Activated T-cell treated with anti-CD3 and anti-CD28 coated beads, Interleukin-2, amount 50 U/mL, for 24 hours (primary cell): ENCODE data around the gene ZNF394.
"Not testable (repeated sequence)": the region's sequence is repeated elsewhere in the genome, so short reads cannot be mapped to it uniquely, and the experiment has no call there.

Source experiments
- DNase-seq: peaks from one replicate; pipeline ENCODE4 v3.0.0-alpha.2; 2020
- H3K27ac Mint-ChIP-seq: 2 replicates; pipeline ENCODE4 v1.8.0; 2020; ENCODE audit warnings: mild to moderate bottlenecking, mixed read lengths
- H3K27me3 Mint-ChIP-seq: 2 replicates; pipeline ENCODE4 v1.8.0; 2020; ENCODE audit warnings: mixed read lengths
- H3K36me3 Mint-ChIP-seq: 2 replicates; pipeline ENCODE4 v1.8.0; 2020; ENCODE audit warnings: low read depth, mixed read lengths
- H3K4me1 Mint-ChIP-seq: 2 replicates; pipeline ENCODE4 v1.8.0; 2020; ENCODE audit warnings: low read depth, mixed read lengths
- H3K4me3 Mint-ChIP-seq: 2 replicates; pipeline ENCODE4 v1.8.0; 2020; ENCODE audit warnings: mild to moderate bottlenecking, moderate library complexity, mixed read lengths
- H3K9me3 Mint-ChIP-seq: 2 replicates; pipeline ENCODE4 v1.8.0; 2020; ENCODE audit warnings: mixed read lengths

The ZNF394 gene

GRCh38 chr7:99499721-99500636 lies at the start of gene ZNF394:
Gene ZNF394 (minus strand): TSS chr7:99500281. CDS start chr7:99500093, 188 bp downstream.
- H3K27ac Mint-ChIP-seq: peak within 1 kb of the TSS; percentile 100
- H3K4me3 Mint-ChIP-seq: peak within 1 kb of the TSS; percentile 100
- H3K4me1 Mint-ChIP-seq: peaks cover 30% of the 10 kb centered on the region
- peak; percentile 90 for DNase-seq
- H3K27me3 Mint-ChIP-seq: no peaks in the 10 kb centered on the region
- peaks cover 59% of the 10 kb centered on the region for H3K36me3 Mint-ChIP-seq
- peaks cover 6% of the 10 kb centered on the region for H3K9me3 Mint-ChIP-seq

- H3K27me3 Mint-ChIP-seq, H3K9me3 Mint-ChIP-seq, H3K27ac Mint-ChIP-seq, DNase-seq, H3K4me3 Mint-ChIP-seq: not testable (repeated sequence)
- Mint-ChIP-seq H3K4me1 (peaks cover 27% of the 10 kb centered on the region), H3K36me3 (peaks cover 64% of the 10 kb centered on the region)
Observed at GRCh38 chr7:99549545-99549944, 49.5 kb upstream of the ZNF394 start.

GRCh38 chr7:99545308-99545707 lies 45.2 kb upstream of the ZNF394 start:
- H3K9me3 Mint-ChIP-seq: peaks cover 20% of the 10 kb centered on the region
- not testable (repeated sequence) for DNase-seq, H3K4me3 Mint-ChIP-seq, H3K4me1 Mint-ChIP-seq, H3K27ac Mint-ChIP-seq, H3K27me3 Mint-ChIP-seq
- H3K36me3 Mint-ChIP-seq: peaks cover 52% of the 10 kb centered on the region

GRCh38 chr7:99543916-99544315 lies 43.8 kb upstream of the ZNF394 start:
- Mint-ChIP-seq H3K9me3 (peaks cover 21% of the 10 kb centered on the region), H3K4me1 (no peaks in the 10 kb centered on the region), H3K36me3 (peaks cover 44% of the 10 kb centered on the region), H3K27me3 (no peaks in the 10 kb centered on the region), H3K27ac (no peak overlapping the region), H3K4me3 (no peak overlapping the region)
- no peak for DNase-seq

GRCh38 chr7:99543081-99543671 lies 43.1 kb upstream of the ZNF394 start:
- Mint-ChIP-seq H3K4me3 (no peak overlapping the region), H3K36me3 (peaks cover 39% of the 10 kb centered on the region), H3K4me1 (no peaks in the 10 kb centered on the region), H3K27ac (no peak overlapping the region), H3K9me3 (peaks cover 21% of the 10 kb centered on the region), H3K27me3 (no peaks in the 10 kb centered on the region)
- no peak for DNase-seq

GRCh38 chr7:99541212-99541611 lies 41.1 kb upstream of the ZNF394 start:
- no peak overlapping the region for H3K4me3 Mint-ChIP-seq
- H3K4me1 Mint-ChIP-seq: no peaks in the 10 kb centered on the region
- H3K36me3 Mint-ChIP-seq: peaks cover 20% of the 10 kb centered on the region
- H3K27me3 Mint-ChIP-seq: no peaks in the 10 kb centered on the region
- no peak for DNase-seq
- H3K27ac Mint-ChIP-seq: no peak overlapping the region
- H3K9me3 Mint-ChIP-seq: peaks cover 29% of the 10 kb centered on the region

GRCh38 chr7:99540542-99540941 lies 40.5 kb upstream of the ZNF394 start:
- Mint-ChIP-seq H3K27me3 (no peaks in the 10 kb centered on the region), H3K4me1 (no peaks in the 10 kb centered on the region), H3K27ac (no peak overlapping the region), H3K9me3 (peaks cover 29% of the 10 kb centered on the region), H3K36me3 (peaks cover 20% of the 10 kb centered on the region), H3K4me3 (no peak overlapping the region)
- DNase-seq: no peak

- no peak overlapping the region for H3K27ac Mint-ChIP-seq
- no peak for DNase-seq
- H3K36me3 Mint-ChIP-seq: peaks cover 22% of the 10 kb centered on the region
- peaks cover 33% of the 10 kb centered on the region for H3K9me3 Mint-ChIP-seq
- no peak overlapping the region for H3K4me3 Mint-ChIP-seq
- H3K27me3 Mint-ChIP-seq: no peaks in the 10 kb centered on the region
- no peaks in the 10 kb centered on the region for H3K4me1 Mint-ChIP-seq
Observed at GRCh38 chr7:99539213-99539811, 39.2 kb upstream of the ZNF394 start.

- no peaks in the 10 kb centered on the region for H3K27me3 Mint-ChIP-seq
- no peaks in the 10 kb centered on the region for H3K4me1 Mint-ChIP-seq
- H3K4me3 Mint-ChIP-seq: no peak overlapping the region
- peaks cover 51% of the 10 kb centered on the region for H3K9me3 Mint-ChIP-seq
- DNase-seq: no peak
- H3K27ac Mint-ChIP-seq: no peak overlapping the region
- peaks cover 41% of the 10 kb centered on the region for H3K36me3 Mint-ChIP-seq
Observed at GRCh38 chr7:99535667-99536066, 35.6 kb upstream of the ZNF394 start.

GRCh38 chr7:99531354-99531765 lies 31.3 kb upstream of the ZNF394 start:
- Mint-ChIP-seq H3K27ac (no peak overlapping the region), H3K9me3 (peaks cover 46% of the 10 kb centered on the region), H3K4me1 (peaks cover 2% of the 10 kb centered on the region), H3K36me3 (peaks cover 76% of the 10 kb centered on the region), H3K27me3 (no peaks in the 10 kb centered on the region), H3K4me3 (no peak overlapping the region)
- no peak for DNase-seq

GRCh38 chr7:99525713-99526440 lies 25.8 kb upstream of the ZNF394 start:
- DNase-seq: peak; percentile 34
- peaks cover 2% of the 10 kb centered on the region for H3K4me1 Mint-ChIP-seq
- H3K9me3 Mint-ChIP-seq: peaks cover 11% of the 10 kb centered on the region
- H3K27me3 Mint-ChIP-seq: no peaks in the 10 kb centered on the region
- peaks cover 67% of the 10 kb centered on the region for H3K36me3 Mint-ChIP-seq
- H3K4me3 Mint-ChIP-seq: no peak overlapping the region
- H3K27ac Mint-ChIP-seq: no peak overlapping the region

- no peaks in the 10 kb centered on the region for H3K4me1 Mint-ChIP-seq
- no peaks in the 10 kb centered on the region for H3K9me3 Mint-ChIP-seq
- H3K27ac Mint-ChIP-seq: no peak overlapping the region
- no peaks in the 10 kb centered on the region for H3K27me3 Mint-ChIP-seq
- no peak for DNase-seq
- H3K36me3 Mint-ChIP-seq: peaks cover 58% of the 10 kb centered on the region
- no peak overlapping the region for H3K4me3 Mint-ChIP-seq
Observed at GRCh38 chr7:99521399-99521798, 21.3 kb upstream of the ZNF394 start.

GRCh38 chr7:99514050-99514449 lies 14.0 kb upstream of the ZNF394 start:
- Mint-ChIP-seq H3K27me3 (no peaks in the 10 kb centered on the region), H3K4me3 (no peak overlapping the region), H3K27ac (no peak overlapping the region), H3K4me1 (peaks cover 11% of the 10 kb centered on the region), H3K36me3 (peaks cover 65% of the 10 kb centered on the region), H3K9me3 (no peaks in the 10 kb centered on the region)
- no peak for DNase-seq

GRCh38 chr7:99505324-99505662 lies 5.2 kb upstream of the ZNF394 start:
- Mint-ChIP-seq H3K27me3 (no peaks in the 10 kb centered on the region), H3K9me3 (peaks cover 6% of the 10 kb centered on the region), H3K36me3 (peaks cover 36% of the 10 kb centered on the region), H3K4me3 (peak overlapping the region; percentile 88), H3K4me1 (peaks cover 32% of the 10 kb centered on the region), H3K27ac (peak overlapping the region; percentile 97)
- DNase-seq: no peak
